IMR-90 (cell line): ENCODE measurements around the gene ELMO1. TPM values are rescaled to one million over a fixed set of nuclear protein-coding genes. Genes with fewer than 3 reads are reported as not detected.

Experiments
- ATAC-seq: fragments of 200-7000 bp; cut with Tn5 transposase; 2 replicates; pipeline ENCODE4 v1.9.1; 2020; ENCODE audit warnings: low read depth, mild to moderate bottlenecking, moderate library complexity
- BruUV-seq: library from RNA; stranded (reverse); fragments of 400-500 nt; replicated peaks from 2 replicates; lab custom pipeline; 2021; lab: Mats Ljungman, UMichigan
- CTCF ChIA-PET: fragments of 300-600 bp; formaldehyde crosslinking; extraction: SDS; loops from one replicate; lab custom pipeline; 2021; ENCODE audit warnings: antibody characterized with exemption; lab: Yijun Ruan, JAX
- POLR2A ChIA-PET: fragments of 300-600 bp; sonication (Branson Sonifier 250); formaldehyde crosslinking; loops from one replicate; lab custom pipeline; 2022; ENCODE audit warnings: antibody characterized with exemption; ENCODE audit not compliant: unreplicated experiment; lab: Charles Lee
- DNase-seq: peaks from one replicate; pipeline ENCODE4 v3.0.0; 2013
- H2AFZ ChIP-seq: replicated peaks from 2 replicates; pipeline ENCODE3; 2013; ENCODE audit warnings: low read length, mild to moderate bottlenecking; ENCODE audit not compliant: poor library complexity
- H2AK5ac ChIP-seq: 2 replicates; pipeline ENCODE4 v1.6.1; 2013; ENCODE audit warnings: low read depth, low read length, inconsistent platforms
- H2AK9ac ChIP-seq: replicated peaks from 2 replicates; pipeline ENCODE3; 2013; ENCODE audit warnings: mild to moderate bottlenecking, low read depth, low read length, moderate library complexity; ENCODE audit not compliant: poor library complexity
- H2BK120ac ChIP-seq: 2 replicates; pipeline ENCODE4 v1.6.1; 2013; ENCODE audit warnings: low read depth, low read length, inconsistent platforms
- H2BK15ac ChIP-seq: 3 replicates; pipeline ENCODE4 v1.6.1; 2013; ENCODE audit warnings: low read depth, low read length, inconsistent platforms
- H2BK20ac ChIP-seq: 2 replicates; pipeline ENCODE4 v1.6.1; 2013; ENCODE audit warnings: low read depth, mild to moderate bottlenecking, inconsistent platforms, low read length, moderate library complexity
- H2BK5ac ChIP-seq: 2 replicates; pipeline ENCODE4 v1.6.1; 2013; ENCODE audit warnings: mild to moderate bottlenecking, low read depth, low read length, inconsistent platforms; ENCODE audit not compliant: poor library complexity, severe bottlenecking
- H3K14ac ChIP-seq: replicated peaks from 2 replicates; pipeline ENCODE4 v1.6.1; 2013; ENCODE audit warnings: low read depth, low read length, inconsistent platforms
- H3K18ac ChIP-seq: 2 replicates; pipeline ENCODE4 v1.6.1; 2013; ENCODE audit warnings: low read depth, low read length, control low read depth
- H3K23ac ChIP-seq: 2 replicates; pipeline ENCODE4 v1.6.1; 2013; ENCODE audit warnings: low read depth, low read length, inconsistent platforms
- H3K27ac ChIP-seq: 2 replicates; pipeline ENCODE4 v1.5.1; 2013; ENCODE audit warnings: mild to moderate bottlenecking, control low read depth, low read length; ENCODE audit not compliant: insufficient read depth
- H3K27me3 ChIP-seq: 2 replicates; pipeline ENCODE4 v1.6.1; 2013; ENCODE audit warnings: low read length; ENCODE audit not compliant: control insufficient read depth, insufficient read depth
- H3K36me3 ChIP-seq: 2 replicates; pipeline ENCODE4 v1.6.1; 2013; ENCODE audit warnings: low read length, mixed read lengths; ENCODE audit not compliant: control insufficient read depth, insufficient read depth
- H3K4ac ChIP-seq: 2 replicates; pipeline ENCODE4 v1.6.1; 2013; ENCODE audit warnings: low read depth, low read length, inconsistent platforms
- H3K4me1 ChIP-seq: 2 replicates; pipeline ENCODE4 v1.6.1; 2013; ENCODE audit warnings: low read length, mixed read lengths; ENCODE audit not compliant: control insufficient read depth, insufficient read depth
- H3K4me2 ChIP-seq: 2 replicates; pipeline ENCODE4 v1.6.1; 2013; ENCODE audit warnings: low read depth, mild to moderate bottlenecking, control low read depth, low read length, moderate library complexity
- H3K4me3 ChIP-seq: 2 replicates; pipeline ENCODE4 v1.5.1; 2013; ENCODE audit warnings: low read depth, mild to moderate bottlenecking, control low read depth, low read length, moderate library complexity; ENCODE audit not compliant: insufficient read depth
- H3K56ac ChIP-seq: 2 replicates; pipeline ENCODE4 v1.6.1; 2013; ENCODE audit warnings: low read length, inconsistent platforms; ENCODE audit not compliant: insufficient read depth; ENCODE audit errors: extremely low read depth
- H3K79me1 ChIP-seq, 2 experiments: 2 replicates each; pipeline ENCODE4 v1.6.1; 2013; ENCODE audit warnings: low read length in 2 of 2, inconsistent platforms in 1 of 2, low read depth in 1 of 2
- H3K9ac ChIP-seq: 2 replicates; pipeline ENCODE4 v1.6.1; 2013; ENCODE audit warnings: low read depth, low read length, control low read depth
- H3K9me1 ChIP-seq: 2 replicates; pipeline ENCODE4 v1.6.1; 2013; ENCODE audit warnings: low read length, inconsistent platforms; ENCODE audit not compliant: insufficient read depth
- H3K9me3 ChIP-seq: 2 replicates; pipeline ENCODE4 v1.6.1; 2013; ENCODE audit warnings: low read length; ENCODE audit not compliant: control insufficient read depth, insufficient read depth
- H4K20me1 ChIP-seq: 2 replicates; pipeline ENCODE4 v1.6.1; 2013; ENCODE audit warnings: low read length, inconsistent platforms; ENCODE audit not compliant: insufficient read depth
- H4K5ac ChIP-seq: 2 replicates; pipeline ENCODE4 v1.6.1; 2013; ENCODE audit warnings: mild to moderate bottlenecking, low read depth, low read length, control low read depth
- H4K8ac ChIP-seq, 2 experiments: 2 replicates each; pipeline ENCODE4 v1.6.1; 2013; ENCODE audit warnings: low read depth in 2 of 2, low read length in 2 of 2, control low read depth in 1 of 2, inconsistent platforms in 1 of 2
- H4K91ac ChIP-seq: 2 replicates; pipeline ENCODE4 v1.6.1; 2013; ENCODE audit warnings: low read depth, low read length, inconsistent platforms; ENCODE audit not compliant: insufficient read depth
- CEBPB ChIP-seq: IDR thresholded peaks from 2 replicates; pipeline ENCODE4 v1.6.1; 2012; ENCODE audit warnings: low read depth, low read length, improper control_type of control experiment
- CHD1 ChIP-seq: IDR thresholded peaks from 2 replicates; pipeline ENCODE4 v1.6.1; 2012; ENCODE audit warnings: low read depth, low read length, improper control_type of control experiment
- WGBS, 2 experiments: methylation state at CpG; one replicate each; pipeline versions ENCODE4 v1.1.5 to v1.1.7; 2013; ENCODE audit warnings: missing lambda C conversion rate in 2 of 2; ENCODE audit not compliant: insufficient read length in 1 of 2; ENCODE audit errors: extremely low coverage in 2 of 2; 5-methylcytosine and 5-hydroxymethylcytosine counted together
- dilution Hi-C: fragments of 300-500 bp; cut with HindIII; formaldehyde crosslinking; loops from one replicate; pipeline ENCODE4 v1.14.3; 2018; ENCODE audit warnings: low sequenced_read_pairs; ENCODE audit not compliant: unreplicated experiment
- in situ Hi-C: fragments of 300-500 bp; cut with MboI; formaldehyde crosslinking; loops from 3 replicates; pipeline ENCODE4 v1.14.3; 2019; ENCODE audit warnings: low sequenced_read_pairs, inconsistent platforms, mixed read lengths
- intact Hi-C: fragments of 100-400 bp; cut with micrococcal nuclease; formaldehyde crosslinking; loops from 2 replicates; pipeline ENCODE4 v1.10.0; 2022
- polyA plus RNA-seq, 3 experiments: library from polyadenylated mRNA; depleted of rRNA; stranded (reverse); fragments of >200 nt; gene quantifications; 2 replicates each; pipeline ENCODE4 v1.2.3, GENCODE V29; 2012; ENCODE audit warnings: low replicate concordance in 1 of 3
- total RNA-seq: library from RNA; depleted of rRNA; stranded (reverse); fragments of >200 nt; gene quantifications from 2 replicates; pipeline ENCODE4 v1.2.3, GENCODE V29; 2012
- TF ChIP-seq, protein P1 (sequence below): fragments of 150-350 bp; IDR thresholded peaks from 2 replicates; pipeline ENCODE4 v1.6.1; 2016; ENCODE audit warnings: low read depth, mild to moderate bottlenecking, low read length, moderate library complexity, borderline replicate concordance
- TF ChIP-seq, protein P2 (sequence below): conservative IDR thresholded peaks from 2 replicates; pipeline ENCODE4 v1.5.1; 2012; ENCODE audit warnings: mild to moderate bottlenecking, low read depth, low read length, improper control_type of control experiment

The ELMO1 gene
- total and polyA plus RNA-seq, 2 of the 4 experiments (the other 2 are of a cell fraction) = 0.03 TPM; not detected in 1

- Histone ChIP-seq H2BK120ac (no peak overlapping the region), H3K4ac (no peak overlapping the region), H3K79me1 (no peaks in the 10 kb centered on the region), H2BK20ac (no peak overlapping the region), H2AK9ac (no peak overlapping the region), H3K9ac (no peak overlapping the region), H3K27ac (no peak overlapping the region), H3K14ac (no peak overlapping the region), H3K4me3 (no peak overlapping the region), H2AFZ (no peak overlapping the region), H3K4me1 (no peaks in the 10 kb centered on the region), H3K9me1 (no peaks in the 10 kb centered on the region), H4K8ac (no peak overlapping the region), H2BK15ac (no peak overlapping the region), H3K36me3 (no peaks in the 10 kb centered on the region), H3K27me3 (no peaks in the 10 kb centered on the region), H3K56ac (no peak overlapping the region), H2AK5ac (no peak overlapping the region), H4K20me1 (no peaks in the 10 kb centered on the region), H2BK5ac (no peak overlapping the region), H4K91ac (no peak overlapping the region), H4K5ac (no peak overlapping the region), H3K23ac (no peak overlapping the region), H3K4me2 (no peak overlapping the region), H3K18ac (no peak overlapping the region), H3K9me3 (peaks cover 17% of the 10 kb centered on the region)
- no CpG with 5 or more reads among the region's 3 CpGs for WGBS, 2 experiments
- TF ChIP-seq, protein P1, sequence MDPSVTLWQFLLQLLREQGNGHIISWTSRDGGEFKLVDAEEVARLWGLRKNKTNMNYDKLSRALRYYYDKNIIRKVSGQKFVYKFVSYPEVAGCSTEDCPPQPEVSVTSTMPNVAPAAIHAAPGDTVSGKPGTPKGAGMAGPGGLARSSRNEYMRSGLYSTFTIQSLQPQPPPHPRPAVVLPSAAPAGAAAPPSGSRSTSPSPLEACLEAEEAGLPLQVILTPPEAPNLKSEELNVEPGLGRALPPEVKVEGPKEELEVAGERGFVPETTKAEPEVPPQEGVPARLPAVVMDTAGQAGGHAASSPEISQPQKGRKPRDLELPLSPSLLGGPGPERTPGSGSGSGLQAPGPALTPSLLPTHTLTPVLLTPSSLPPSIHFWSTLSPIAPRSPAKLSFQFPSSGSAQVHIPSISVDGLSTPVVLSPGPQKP = no peak
- TF ChIP-seq CEBPB (no peak), CHD1 (no peak)
- TF ChIP-seq, protein P2, sequence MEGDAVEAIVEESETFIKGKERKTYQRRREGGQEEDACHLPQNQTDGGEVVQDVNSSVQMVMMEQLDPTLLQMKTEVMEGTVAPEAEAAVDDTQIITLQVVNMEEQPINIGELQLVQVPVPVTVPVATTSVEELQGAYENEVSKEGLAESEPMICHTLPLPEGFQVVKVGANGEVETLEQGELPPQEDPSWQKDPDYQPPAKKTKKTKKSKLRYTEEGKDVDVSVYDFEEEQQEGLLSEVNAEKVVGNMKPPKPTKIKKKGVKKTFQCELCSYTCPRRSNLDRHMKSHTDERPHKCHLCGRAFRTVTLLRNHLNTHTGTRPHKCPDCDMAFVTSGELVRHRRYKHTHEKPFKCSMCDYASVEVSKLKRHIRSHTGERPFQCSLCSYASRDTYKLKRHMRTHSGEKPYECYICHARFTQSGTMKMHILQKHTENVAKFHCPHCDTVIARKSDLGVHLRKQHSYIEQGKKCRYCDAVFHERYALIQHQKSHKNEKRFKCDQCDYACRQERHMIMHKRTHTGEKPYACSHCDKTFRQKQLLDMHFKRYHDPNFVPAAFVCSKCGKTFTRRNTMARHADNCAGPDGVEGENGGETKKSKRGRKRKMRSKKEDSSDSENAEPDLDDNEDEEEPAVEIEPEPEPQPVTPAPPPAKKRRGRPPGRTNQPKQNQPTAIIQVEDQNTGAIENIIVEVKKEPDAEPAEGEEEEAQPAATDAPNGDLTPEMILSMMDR = no peak
- ChIA-PET POLR2A (no interaction called here), CTCF (no interaction called here)
- in situ Hi-C loops = no loop called here
- intact Hi-C loops = no loop called here
- ATAC-seq (no peak), DNase-seq (no peak)
- BruUV-seq = no TSS peak
- dilution Hi-C loops = no loop called here
These were observed 82.2 kb downstream of the ELMO1 start for GRCh38 chr7:37366445-37366844.
